IMR-90 (cell line): ENCODE data around the gene PLAAT4. TPM values are rescaled to one million over a fixed set of nuclear protein-coding genes. Genes with fewer than 3 reads are reported as not detected.

Experiments used
- ATAC-seq: fragments of 200-7000 bp; cut with Tn5 transposase; 2 replicates; pipeline ENCODE4 v1.9.1; 2020; ENCODE audit warnings: low read depth, mild to moderate bottlenecking, moderate library complexity
- BruUV-seq: library from RNA; stranded (reverse); fragments of 400-500 nt; replicated peaks from 2 replicates; lab custom pipeline; 2021; lab: Mats Ljungman, UMichigan
- CTCF ChIA-PET: fragments of 300-600 bp; formaldehyde crosslinking; extraction: SDS; loops from one replicate; lab custom pipeline; 2021; ENCODE audit warnings: antibody characterized with exemption; lab: Yijun Ruan, JAX
- POLR2A ChIA-PET: fragments of 300-600 bp; sonication (Branson Sonifier 250); formaldehyde crosslinking; loops from one replicate; lab custom pipeline; 2022; ENCODE audit warnings: antibody characterized with exemption; ENCODE audit not compliant: unreplicated experiment; lab: Charles Lee
- DNase-seq: peaks from one replicate; pipeline ENCODE4 v3.0.0; 2013
- H2AFZ ChIP-seq: replicated peaks from 2 replicates; pipeline ENCODE3; 2013; ENCODE audit warnings: low read length, mild to moderate bottlenecking; ENCODE audit not compliant: poor library complexity
- H2AK5ac ChIP-seq: 2 replicates; pipeline ENCODE4 v1.6.1; 2013; ENCODE audit warnings: low read depth, low read length, inconsistent platforms
- H2AK9ac ChIP-seq: replicated peaks from 2 replicates; pipeline ENCODE3; 2013; ENCODE audit warnings: mild to moderate bottlenecking, low read depth, low read length, moderate library complexity; ENCODE audit not compliant: poor library complexity
- H2BK120ac ChIP-seq: 2 replicates; pipeline ENCODE4 v1.6.1; 2013; ENCODE audit warnings: low read depth, low read length, inconsistent platforms
- H2BK15ac ChIP-seq: 3 replicates; pipeline ENCODE4 v1.6.1; 2013; ENCODE audit warnings: low read depth, low read length, inconsistent platforms
- H2BK20ac ChIP-seq: 2 replicates; pipeline ENCODE4 v1.6.1; 2013; ENCODE audit warnings: low read depth, mild to moderate bottlenecking, inconsistent platforms, low read length, moderate library complexity
- H2BK5ac ChIP-seq: 2 replicates; pipeline ENCODE4 v1.6.1; 2013; ENCODE audit warnings: mild to moderate bottlenecking, low read depth, low read length, inconsistent platforms; ENCODE audit not compliant: poor library complexity, severe bottlenecking
- H3K14ac ChIP-seq: replicated peaks from 2 replicates; pipeline ENCODE4 v1.6.1; 2013; ENCODE audit warnings: low read depth, low read length, inconsistent platforms
- H3K18ac ChIP-seq: 2 replicates; pipeline ENCODE4 v1.6.1; 2013; ENCODE audit warnings: low read depth, low read length, control low read depth
- H3K23ac ChIP-seq: 2 replicates; pipeline ENCODE4 v1.6.1; 2013; ENCODE audit warnings: low read depth, low read length, inconsistent platforms
- H3K27ac ChIP-seq: 2 replicates; pipeline ENCODE4 v1.5.1; 2013; ENCODE audit warnings: mild to moderate bottlenecking, control low read depth, low read length; ENCODE audit not compliant: insufficient read depth
- H3K27me3 ChIP-seq: 2 replicates; pipeline ENCODE4 v1.6.1; 2013; ENCODE audit warnings: low read length; ENCODE audit not compliant: control insufficient read depth, insufficient read depth
- H3K36me3 ChIP-seq: 2 replicates; pipeline ENCODE4 v1.6.1; 2013; ENCODE audit warnings: low read length, mixed read lengths; ENCODE audit not compliant: control insufficient read depth, insufficient read depth
- H3K4ac ChIP-seq: 2 replicates; pipeline ENCODE4 v1.6.1; 2013; ENCODE audit warnings: low read depth, low read length, inconsistent platforms
- H3K4me1 ChIP-seq: 2 replicates; pipeline ENCODE4 v1.6.1; 2013; ENCODE audit warnings: low read length, mixed read lengths; ENCODE audit not compliant: control insufficient read depth, insufficient read depth
- H3K4me2 ChIP-seq: 2 replicates; pipeline ENCODE4 v1.6.1; 2013; ENCODE audit warnings: low read depth, mild to moderate bottlenecking, control low read depth, low read length, moderate library complexity
- H3K4me3 ChIP-seq: 2 replicates; pipeline ENCODE4 v1.5.1; 2013; ENCODE audit warnings: low read depth, mild to moderate bottlenecking, control low read depth, low read length, moderate library complexity; ENCODE audit not compliant: insufficient read depth
- H3K56ac ChIP-seq: 2 replicates; pipeline ENCODE4 v1.6.1; 2013; ENCODE audit warnings: low read length, inconsistent platforms; ENCODE audit not compliant: insufficient read depth; ENCODE audit errors: extremely low read depth
- H3K79me1 ChIP-seq, 2 experiments: 2 replicates each; pipeline ENCODE4 v1.6.1; 2013; ENCODE audit warnings: low read length in 2 of 2, inconsistent platforms in 1 of 2, low read depth in 1 of 2
- H3K9ac ChIP-seq: 2 replicates; pipeline ENCODE4 v1.6.1; 2013; ENCODE audit warnings: low read depth, low read length, control low read depth
- H3K9me1 ChIP-seq: 2 replicates; pipeline ENCODE4 v1.6.1; 2013; ENCODE audit warnings: low read length, inconsistent platforms; ENCODE audit not compliant: insufficient read depth
- H3K9me3 ChIP-seq: 2 replicates; pipeline ENCODE4 v1.6.1; 2013; ENCODE audit warnings: low read length; ENCODE audit not compliant: control insufficient read depth, insufficient read depth
- H4K20me1 ChIP-seq: 2 replicates; pipeline ENCODE4 v1.6.1; 2013; ENCODE audit warnings: low read length, inconsistent platforms; ENCODE audit not compliant: insufficient read depth
- H4K5ac ChIP-seq: 2 replicates; pipeline ENCODE4 v1.6.1; 2013; ENCODE audit warnings: mild to moderate bottlenecking, low read depth, low read length, control low read depth
- H4K8ac ChIP-seq, 2 experiments: 2 replicates each; pipeline ENCODE4 v1.6.1; 2013; ENCODE audit warnings: low read depth in 2 of 2, low read length in 2 of 2, control low read depth in 1 of 2, inconsistent platforms in 1 of 2
- H4K91ac ChIP-seq: 2 replicates; pipeline ENCODE4 v1.6.1; 2013; ENCODE audit warnings: low read depth, low read length, inconsistent platforms; ENCODE audit not compliant: insufficient read depth
- BHLHE40 ChIP-seq: fragments of 150-350 bp; IDR thresholded peaks from 2 replicates; pipeline ENCODE4 v1.6.1; 2016; ENCODE audit warnings: mild to moderate bottlenecking, low read depth, low read length
- CEBPB ChIP-seq: IDR thresholded peaks from 2 replicates; pipeline ENCODE4 v1.6.1; 2012; ENCODE audit warnings: low read depth, low read length, improper control_type of control experiment
- MXI1 ChIP-seq: IDR thresholded peaks from 2 replicates; pipeline ENCODE4 v1.6.1; 2012; ENCODE audit warnings: low read depth, mild to moderate bottlenecking, low read length, moderate library complexity, borderline replicate concordance
- RAD21 ChIP-seq: IDR thresholded peaks from 2 replicates; pipeline ENCODE4 v1.6.1; 2012; ENCODE audit warnings: low read length, improper control_type of control experiment
- RCOR1 ChIP-seq: IDR thresholded peaks from 2 replicates; pipeline ENCODE4 v1.6.1; 2012; ENCODE audit warnings: mild to moderate bottlenecking, low read length, improper control_type of control experiment; ENCODE audit not compliant: insufficient replicate concordance
- WGBS, 2 experiments: methylation state at CpG; one replicate each; pipeline versions ENCODE4 v1.1.5 to v1.1.7; 2013; ENCODE audit warnings: missing lambda C conversion rate in 2 of 2; ENCODE audit not compliant: insufficient read length in 1 of 2; ENCODE audit errors: extremely low coverage in 2 of 2; 5-methylcytosine and 5-hydroxymethylcytosine counted together
- dilution Hi-C: fragments of 300-500 bp; cut with HindIII; formaldehyde crosslinking; loops from one replicate; pipeline ENCODE4 v1.14.3; 2018; ENCODE audit warnings: low sequenced_read_pairs; ENCODE audit not compliant: unreplicated experiment
- in situ Hi-C: fragments of 300-500 bp; cut with MboI; formaldehyde crosslinking; loops from 3 replicates; pipeline ENCODE4 v1.14.3; 2019; ENCODE audit warnings: low sequenced_read_pairs, inconsistent platforms, mixed read lengths
- intact Hi-C: fragments of 100-400 bp; cut with micrococcal nuclease; formaldehyde crosslinking; loops from 2 replicates; pipeline ENCODE4 v1.10.0; 2022
- polyA plus RNA-seq, 3 experiments: library from polyadenylated mRNA; depleted of rRNA; stranded (reverse); fragments of >200 nt; gene quantifications; 2 replicates each; pipeline ENCODE4 v1.2.3, GENCODE V29; 2012; ENCODE audit warnings: low replicate concordance in 1 of 3
- total RNA-seq: library from RNA; depleted of rRNA; stranded (reverse); fragments of >200 nt; gene quantifications from 2 replicates; pipeline ENCODE4 v1.2.3, GENCODE V29; 2012
- TF ChIP-seq, protein P1 (sequence below): fragments of 150-350 bp; IDR thresholded peaks from 2 replicates; pipeline ENCODE4 v1.6.1; 2016; ENCODE audit warnings: low read depth, mild to moderate bottlenecking, low read length, moderate library complexity, borderline replicate concordance
- TF ChIP-seq, protein P2 (sequence below): fragments of 150-350 bp; IDR thresholded peaks from 2 replicates; pipeline ENCODE4 v1.6.1; 2017; ENCODE audit warnings: mild to moderate bottlenecking, antibody characterized with exemption, low read length, low read depth

PLAAT4 gene
- total and polyA plus RNA-seq, 2 of the 4 experiments (the other 2 are of a cell fraction): 0.17 to 0.18 TPM

DNA sequence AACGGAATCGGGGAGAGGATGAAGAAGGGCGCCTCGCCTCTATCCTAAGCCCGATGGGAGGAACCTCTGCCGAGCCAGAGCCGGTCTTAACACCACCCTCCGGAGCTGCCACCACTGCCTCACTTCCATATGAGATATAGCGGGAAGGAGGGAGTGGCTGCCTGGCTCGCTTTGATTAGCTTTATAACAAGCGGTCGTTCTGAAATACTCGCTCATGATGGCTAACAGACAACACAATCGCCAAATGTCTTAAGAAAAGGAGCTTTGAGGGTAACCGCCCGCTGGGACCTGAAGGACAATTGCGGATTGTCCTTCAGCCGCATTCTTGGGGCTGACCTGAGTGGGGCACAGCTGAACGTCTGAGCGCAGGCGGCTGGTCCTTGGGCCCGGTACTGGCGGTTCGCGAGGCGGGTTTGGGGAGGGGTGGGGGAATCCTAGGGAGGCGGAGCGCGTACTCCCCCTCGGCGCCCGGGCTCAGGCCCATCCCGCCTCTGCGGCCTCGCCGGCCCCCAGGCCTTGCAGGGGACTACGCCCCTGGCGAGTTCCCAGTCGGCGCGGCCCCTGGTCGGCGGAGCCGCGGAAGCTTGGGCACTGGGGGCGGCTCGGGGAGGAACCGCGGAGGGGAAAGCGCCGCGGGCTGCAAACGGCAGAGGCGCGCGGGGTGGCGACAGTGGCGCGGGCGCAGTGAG is 45.9 kb upstream of the PLAAT4 start, which contains the start of gene PLAAT5 (continued):
- TF ChIP-seq RAD21: no peak

DNA sequence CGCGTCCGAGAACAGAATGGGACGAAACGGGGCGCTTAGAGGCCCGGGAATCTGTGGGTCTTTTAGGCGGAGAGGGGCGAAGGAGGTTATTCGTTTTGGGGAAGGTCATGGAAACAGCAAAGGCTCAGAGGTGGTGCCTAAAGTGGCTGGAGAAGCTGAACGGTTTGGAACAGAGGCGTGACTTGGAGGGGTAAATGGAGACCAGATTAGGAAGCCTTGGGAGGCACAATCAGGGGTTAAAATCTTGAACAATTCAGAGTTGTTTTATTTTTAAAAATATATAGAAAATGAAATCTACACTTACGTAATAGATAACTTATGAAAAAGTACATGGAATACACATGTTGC is 45.4 kb upstream of the PLAAT4 start:
- H2BK120ac ChIP-seq: no peak overlapping the region
- intact Hi-C loops (no loop called here), dilution Hi-C loops (no loop called here), in situ Hi-C loops (loop anchor here (25.0 kb wide), 1 partner anchor 446 kb away; the partner anchor contains the start of gene NAA40)
- no peak overlapping the region for H4K5ac ChIP-seq
- no peak overlapping the region for H2AK5ac ChIP-seq
- no peak overlapping the region for H3K56ac ChIP-seq
- H3K4me2 ChIP-seq: peak overlapping the region; percentile 38; the same call in 1 of the 2 replicates
- CTCF ChIA-PET: no interaction called here
- H3K27ac ChIP-seq: no peak overlapping the region
- no peak overlapping the region for H2AK9ac ChIP-seq
- no peak for ATAC-seq
- H3K79me1 ChIP-seq: no peaks in the 10 kb centered on the region
- no peaks in the 10 kb centered on the region for H3K4me1 ChIP-seq
- no peak overlapping the region; the same call in 1 of the 2 replicates for H3K4me3 ChIP-seq
- no peak overlapping the region for H2BK15ac ChIP-seq
- H3K27me3 ChIP-seq: peaks cover 39% of the 10 kb centered on the region
- TF ChIP-seq MXI1 (no peak), CEBPB (no peak), BHLHE40 (no peak), RCOR1 (no peak)
- TF ChIP-seq, protein P1, sequence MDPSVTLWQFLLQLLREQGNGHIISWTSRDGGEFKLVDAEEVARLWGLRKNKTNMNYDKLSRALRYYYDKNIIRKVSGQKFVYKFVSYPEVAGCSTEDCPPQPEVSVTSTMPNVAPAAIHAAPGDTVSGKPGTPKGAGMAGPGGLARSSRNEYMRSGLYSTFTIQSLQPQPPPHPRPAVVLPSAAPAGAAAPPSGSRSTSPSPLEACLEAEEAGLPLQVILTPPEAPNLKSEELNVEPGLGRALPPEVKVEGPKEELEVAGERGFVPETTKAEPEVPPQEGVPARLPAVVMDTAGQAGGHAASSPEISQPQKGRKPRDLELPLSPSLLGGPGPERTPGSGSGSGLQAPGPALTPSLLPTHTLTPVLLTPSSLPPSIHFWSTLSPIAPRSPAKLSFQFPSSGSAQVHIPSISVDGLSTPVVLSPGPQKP: no peak
- TF ChIP-seq, protein P2, sequence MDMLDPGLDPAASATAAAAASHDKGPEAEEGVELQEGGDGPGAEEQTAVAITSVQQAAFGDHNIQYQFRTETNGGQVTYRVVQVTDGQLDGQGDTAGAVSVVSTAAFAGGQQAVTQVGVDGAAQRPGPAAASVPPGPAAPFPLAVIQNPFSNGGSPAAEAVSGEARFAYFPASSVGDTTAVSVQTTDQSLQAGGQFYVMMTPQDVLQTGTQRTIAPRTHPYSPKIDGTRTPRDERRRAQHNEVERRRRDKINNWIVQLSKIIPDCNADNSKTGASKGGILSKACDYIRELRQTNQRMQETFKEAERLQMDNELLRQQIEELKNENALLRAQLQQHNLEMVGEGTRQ: no peak
- no peak overlapping the region for H2BK5ac ChIP-seq
- H3K36me3 ChIP-seq: no peaks in the 10 kb centered on the region
- no TSS peak for BruUV-seq
- no peak for DNase-seq
- POLR2A ChIA-PET: no interaction called here
- no peak overlapping the region for H4K91ac ChIP-seq
- 2% methylated on average over 10 of the region's 13 CpGs; no CpG with 5 or more reads in 1 of the 2 experiments for WGBS, 2 experiments
- H4K8ac ChIP-seq: no peak overlapping the region
- no peak overlapping the region for H2BK20ac ChIP-seq
- H3K9me1 ChIP-seq: no peaks in the 10 kb centered on the region; the same call in 1 of the 2 replicates
- no peaks in the 10 kb centered on the region for H3K9me3 ChIP-seq
- no peak overlapping the region for H3K4ac ChIP-seq
- no peak overlapping the region for H3K18ac ChIP-seq
- no peaks in the 10 kb centered on the region for H4K20me1 ChIP-seq
- no peak overlapping the region for H3K9ac ChIP-seq
- H3K14ac ChIP-seq: no peak overlapping the region
- peak overlapping the region; percentile 63 for H2AFZ ChIP-seq
- H3K23ac ChIP-seq: no peak overlapping the region
